ENCODE data around the gene EPSTI1. TPM values are rescaled to one million over a fixed set of nuclear protein-coding genes. Genes with fewer than 3 reads are reported as not detected.

Gene EPSTI1
- total RNA-seq, 4 donors from 2014 or later, result 3.8 to 12.8 (median 6.0) TPM

- no peaks in the 10 kb centered on the region for H3K4me1 ChIP-seq
- 92 to 94% methylated on average over 3 of the region's 3 CpGs for WGBS, 2 donors
- DNase-seq, result no peak
- TF ChIP-seq POLR2A (IDR thresholded peaks at IDR 0.05) (no peak), CTCF (IDR thresholded peaks at IDR 0.05) (no peak)
- H3K36me3 ChIP-seq, result no peaks in the 10 kb centered on the region
- intact Hi-C loops (cut with DNase I), result no loop called here
- H3K4me3 ChIP-seq (replicated peaks in 1 of 3), result no peak overlapping the region
- H3K27ac ChIP-seq, result no peak overlapping the region
- H3K9me3 ChIP-seq, result no peaks in the 10 kb centered on the region
- no peaks in the 10 kb centered on the region for H3K27me3 ChIP-seq
Measured at GRCh38 chr13:42852136-42852535, 139.9 kb downstream of the EPSTI1 start.

GRCh38 chr13:42849200-42849599, 142.8 kb downstream of the EPSTI1 start:
- intact Hi-C loops (cut with DNase I), result no loop called here
- H3K27ac ChIP-seq, result no peak overlapping the region
- no peaks in the 10 kb centered on the region for H3K27me3 ChIP-seq
- H3K36me3 ChIP-seq, result no peaks in the 10 kb centered on the region
- 84 to 89% methylated on average over 2 of the region's 2 CpGs for WGBS, 2 donors
- no peak for DNase-seq
- no peaks in the 10 kb centered on the region for H3K9me3 ChIP-seq
- no peaks in the 10 kb centered on the region for H3K4me1 ChIP-seq
- TF ChIP-seq POLR2A (IDR thresholded peaks at IDR 0.05) (no peak), CTCF (IDR thresholded peaks at IDR 0.05) (no peak)
- no peak overlapping the region for H3K4me3 ChIP-seq (replicated peaks in 1 of 3)

GRCh38 chr13:42847891-42848663, 144.0 kb downstream of the EPSTI1 start:
- intact Hi-C loops (cut with DNase I), result no loop called here
- no peaks in the 10 kb centered on the region for H3K4me1 ChIP-seq
- H3K27ac ChIP-seq, result no peak overlapping the region
- no peak for DNase-seq
- no peaks in the 10 kb centered on the region for H3K36me3 ChIP-seq
- 46 to 59% methylated on average over 3 of the region's 3 CpGs for WGBS, 2 donors
- no peaks in the 10 kb centered on the region for H3K27me3 ChIP-seq
- H3K4me3 ChIP-seq (replicated peaks in 1 of 3), result no peak overlapping the region
- H3K9me3 ChIP-seq, result no peaks in the 10 kb centered on the region
- no peak for TF ChIP-seq CTCF (IDR thresholded peaks at IDR 0.05)
- TF ChIP-seq POLR2A (IDR thresholded peaks at IDR 0.05), result no peak

GRCh38 chr13:42836930-42837690, 154.9 kb downstream of the EPSTI1 start:
- Histone ChIP-seq H3K4me1 (peaks cover 0 to 7% of the 10 kb centered on the region in 2 donors), H3K36me3 (no peaks in the 10 kb centered on the region), H3K4me3 (replicated peaks in 1 of 3) (no peak overlapping the region), H3K9me3 (no peaks in the 10 kb centered on the region), H3K27ac (no peak overlapping the region), H3K27me3 (no peaks in the 10 kb centered on the region)
- WGBS, 2 donors, result 59 to 60% methylated on average over 10 of the region's 10 CpGs
- peak in 1 of 2 donors; percentile 5 for DNase-seq
- intact Hi-C loops (cut with DNase I), result no loop called here
- no peak for TF ChIP-seq POLR2A (IDR thresholded peaks at IDR 0.05)
- peak in 2 of 6 experiments; percentile 7 to 21 for TF ChIP-seq CTCF (IDR thresholded peaks at IDR 0.05)

Other genes starting within 250 kb of the EPSTI1 start
- not detected for gene FAM216B, start 210.7 kb downstream of the EPSTI1 start, total RNA-seq
- gene DNAJC15, start 31.3 kb upstream of the EPSTI1 start, total RNA-seq, result 10 to 100 TPM; 11.0 to 18.3 (median 12.5) TPM